Peyer's patch (tissue), 4 donors: ENCODE results near the gene WRNIP1.

Source experiments
- POLR2A ChIP-seq, 2 donors: fragments of 450-650 bp; IDR thresholded peaks; one replicate each; pipeline ENCODE4 v1.5.1; 2017; ENCODE audit warnings: antibody characterized with exemption in 2 of 2, mild to moderate bottlenecking in 2 of 2, moderate library complexity in 2 of 2
- TF ChIP-seq, protein P1 (sequence below), 6 experiments: fragments of 450-650 bp in 4 of 6; fragments of 200-600 bp in 2 of 6; sonication (generic) in 1 of 6; IDR thresholded peaks; one replicate each; pipeline ENCODE4 v1.5.1; 2017 to 2019; ENCODE audit warnings: antibody characterized with exemption in 6 of 6, mild to moderate bottlenecking in 3 of 6, moderate library complexity in 1 of 6

DNA sequence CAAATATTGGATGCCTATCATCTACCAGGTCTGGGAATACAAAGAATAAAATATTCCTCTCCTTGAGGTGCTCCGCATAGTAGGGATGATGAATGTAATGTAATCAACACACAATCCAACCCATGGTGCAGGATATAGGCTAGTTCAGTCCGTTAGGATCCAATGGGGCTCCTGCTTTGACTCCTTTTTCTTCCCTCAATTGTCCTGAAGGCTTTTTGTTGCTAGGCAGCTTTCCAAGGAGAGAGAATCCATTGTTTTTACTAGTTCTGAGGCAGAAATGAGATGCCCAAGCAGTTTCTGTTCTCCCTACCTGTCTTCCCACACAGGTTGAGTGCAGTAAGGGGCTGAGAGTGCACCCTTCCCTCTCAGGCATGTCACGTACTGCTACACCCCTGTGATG lies 12.1 kb downstream of the WRNIP1 start:
- TF ChIP-seq POLR2A (IDR thresholded peaks at IDR 0.05) = no peak
- TF ChIP-seq, protein P1, sequence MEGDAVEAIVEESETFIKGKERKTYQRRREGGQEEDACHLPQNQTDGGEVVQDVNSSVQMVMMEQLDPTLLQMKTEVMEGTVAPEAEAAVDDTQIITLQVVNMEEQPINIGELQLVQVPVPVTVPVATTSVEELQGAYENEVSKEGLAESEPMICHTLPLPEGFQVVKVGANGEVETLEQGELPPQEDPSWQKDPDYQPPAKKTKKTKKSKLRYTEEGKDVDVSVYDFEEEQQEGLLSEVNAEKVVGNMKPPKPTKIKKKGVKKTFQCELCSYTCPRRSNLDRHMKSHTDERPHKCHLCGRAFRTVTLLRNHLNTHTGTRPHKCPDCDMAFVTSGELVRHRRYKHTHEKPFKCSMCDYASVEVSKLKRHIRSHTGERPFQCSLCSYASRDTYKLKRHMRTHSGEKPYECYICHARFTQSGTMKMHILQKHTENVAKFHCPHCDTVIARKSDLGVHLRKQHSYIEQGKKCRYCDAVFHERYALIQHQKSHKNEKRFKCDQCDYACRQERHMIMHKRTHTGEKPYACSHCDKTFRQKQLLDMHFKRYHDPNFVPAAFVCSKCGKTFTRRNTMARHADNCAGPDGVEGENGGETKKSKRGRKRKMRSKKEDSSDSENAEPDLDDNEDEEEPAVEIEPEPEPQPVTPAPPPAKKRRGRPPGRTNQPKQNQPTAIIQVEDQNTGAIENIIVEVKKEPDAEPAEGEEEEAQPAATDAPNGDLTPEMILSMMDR (IDR thresholded peaks at IDR 0.05) = no peak
